Kidney (tissue), 14 donors: Measurements from ENCODE around the gene METRNL. TPM values are rescaled to one million over a fixed set of nuclear protein-coding genes. Genes with fewer than 3 reads are reported as not detected.

Source experiments
- DNase-seq, 5 donors: peaks; one replicate each; pipeline ENCODE4 v3.0.0-alpha.2; 2013 to 2020
- FAIRE-seq: peaks from 2 replicates; lab custom pipeline; 2012; peaks lifted over from hg19 to GRCh38; lab: Jason Lieb, UNC
- H3K27ac ChIP-seq, 2 donors: one replicate each; pipeline ENCODE4 v1.7.0; 2013; ENCODE audit warnings: low read depth in 2 of 2, low read length in 2 of 2, inconsistent platforms in 1 of 2
- H3K27me3 ChIP-seq: one replicate; pipeline ENCODE4 v1.7.1; 2013; ENCODE audit warnings: low read length, inconsistent platforms; ENCODE audit not compliant: control insufficient read depth, insufficient read depth
- H3K36me3 ChIP-seq, 3 donors: one replicate each; pipeline versions ENCODE4 v1.7.0 to v1.7.1; 2013; ENCODE audit warnings: low read length in 3 of 3, control low read depth in 1 of 3, inconsistent platforms in 1 of 3; ENCODE audit not compliant: insufficient read depth in 3 of 3, control insufficient read depth in 2 of 3
- H3K4me1 ChIP-seq, 3 donors: one replicate each; pipeline versions ENCODE4 v1.7.0 to v1.7.1; 2013; ENCODE audit warnings: low read length in 3 of 3, inconsistent platforms in 1 of 3, low read depth in 1 of 3; ENCODE audit not compliant: control insufficient read depth in 2 of 3, insufficient read depth in 2 of 3
- H3K4me3 ChIP-seq, 3 donors: one replicate each; pipeline versions ENCODE4 v1.7.0 to v1.8.1; 2013; ENCODE audit warnings: low read length in 3 of 3, control low read depth in 1 of 3, inconsistent platforms in 1 of 3
- H3K9ac ChIP-seq, 3 donors: one replicate each; pipeline versions ENCODE4 v1.7.0 to v1.7.1; 2013; ENCODE audit warnings: low read length in 3 of 3, control low read depth in 1 of 3, inconsistent platforms in 1 of 3
- H3K9me3 ChIP-seq, 3 donors: one replicate each; pipeline versions ENCODE4 v1.7.0 to v1.7.1; 2013; ENCODE audit warnings: low read length in 3 of 3, control low read depth in 1 of 3, inconsistent platforms in 1 of 3; ENCODE audit not compliant: control insufficient read depth in 2 of 3, insufficient read depth in 1 of 3
- CTCF ChIP-seq: IDR thresholded peaks from 3 replicates; pipeline ENCODE4 v1.5.1; 2012; ENCODE audit warnings: mild to moderate bottlenecking, moderate library complexity, borderline replicate concordance; ENCODE audit not compliant: insufficient read depth; ENCODE audit errors: extremely low read depth
- intact Hi-C: fragments of 100-400 bp; cut with DNase I; formaldehyde crosslinking; loops from one replicate; pipeline ENCODE4 v1.11.1; 2022
- polyA plus RNA-seq: library from polyadenylated mRNA; stranded (reverse); fragments of 350-450 nt; fragmentation: Illumina TruSeq; extraction: RNeasy Lipid Tissue Mini Kit (QIAGEN cat#74804); gene quantifications from one replicate; pipeline ENCODE4 v1.2.3, GENCODE V29; 2014; ENCODE audit warnings: low read depth, low replicate concordance; ENCODE audit not compliant: insufficient read depth
- total RNA-seq: library from RNA; stranded (reverse); fragmentation: NEBNext Ultra II Directional; extraction: Animal tissue kit (Norgen Biotek cat#: 25700); gene quantifications from one replicate; pipeline ENCODE4 v1.2.1, GENCODE V29; 2021
- donor health status: control.
- donor health status: control.
- donor health status: control.
- donor health status: control.
- donor health status: control.
- donor health status: DM: yes; HTN: yes; CAD: no.
- donor health status: Normal renal cell carcinoma (clear cell type).

The METRNL gene
- total and polyA plus RNA-seq, 2 donors from 2014 or later, result 61.5 to 107 TPM

- Histone ChIP-seq H3K4me1 (peaks cover 0 to 40% (median 8%) of the 10 kb centered on the region in 3 donors), H3K9me3 (no peaks in the 10 kb centered on the region), H3K9ac (peak overlapping the region in 1 of 3 donors; percentile 12), H3K36me3 (peaks cover 0 to 8% (median 4%) of the 10 kb centered on the region in 3 donors), H3K4me3 (no peak overlapping the region), H3K27ac (peak overlapping the region; percentile 60 to 71), H3K27me3 (no peaks in the 10 kb centered on the region)
- TF ChIP-seq CTCF, result no peak
- peak; percentile 74 to 86 (median 83) for DNase-seq
- FAIRE-seq, result no peak
- intact Hi-C loops, result no loop called here
Measured at GRCh38 chr17:83100853-83101391, 21.5 kb downstream of the METRNL start.

GRCh38 chr17:83101805-83102480 lies 22.5 kb downstream of the METRNL start:
- intact Hi-C loops, result no loop called here
- Histone ChIP-seq H3K27me3 (no peaks in the 10 kb centered on the region), H3K27ac (peak overlapping the region; percentile 18 to 71), H3K36me3 (no peaks in the 10 kb centered on the region), H3K4me3 (no peak overlapping the region), H3K4me1 (peaks cover 0 to 36% (median 12%) of the 10 kb centered on the region in 3 donors), H3K9ac (no peak overlapping the region), H3K9me3 (no peaks in the 10 kb centered on the region)
- no peak for TF ChIP-seq CTCF
- DNase-seq (peak in 2 of 5 donors; percentile 30 to 89), FAIRE-seq (no peak)

GRCh38 chr17:83103200-83103942 lies 24.0 kb downstream of the METRNL start:
- no peak overlapping the region for H3K4me3 ChIP-seq
- no peaks in the 10 kb centered on the region for H3K36me3 ChIP-seq
- H3K27ac ChIP-seq, result peak overlapping the region in 1 of 2 donors; percentile 19
- FAIRE-seq (no peak), DNase-seq (peak in 4 of 5 donors; percentile 45 to 85 (median 78))
- H3K9me3 ChIP-seq, result no peaks in the 10 kb centered on the region
- H3K4me1 ChIP-seq, result peaks cover 0 to 30% (median 12%) of the 10 kb centered on the region in 3 donors
- intact Hi-C loops, result no loop called here
- no peaks in the 10 kb centered on the region for H3K27me3 ChIP-seq
- TF ChIP-seq CTCF, result no peak
- no peak overlapping the region for H3K9ac ChIP-seq
